ENCODE results near the gene IRF4.

DNA sequence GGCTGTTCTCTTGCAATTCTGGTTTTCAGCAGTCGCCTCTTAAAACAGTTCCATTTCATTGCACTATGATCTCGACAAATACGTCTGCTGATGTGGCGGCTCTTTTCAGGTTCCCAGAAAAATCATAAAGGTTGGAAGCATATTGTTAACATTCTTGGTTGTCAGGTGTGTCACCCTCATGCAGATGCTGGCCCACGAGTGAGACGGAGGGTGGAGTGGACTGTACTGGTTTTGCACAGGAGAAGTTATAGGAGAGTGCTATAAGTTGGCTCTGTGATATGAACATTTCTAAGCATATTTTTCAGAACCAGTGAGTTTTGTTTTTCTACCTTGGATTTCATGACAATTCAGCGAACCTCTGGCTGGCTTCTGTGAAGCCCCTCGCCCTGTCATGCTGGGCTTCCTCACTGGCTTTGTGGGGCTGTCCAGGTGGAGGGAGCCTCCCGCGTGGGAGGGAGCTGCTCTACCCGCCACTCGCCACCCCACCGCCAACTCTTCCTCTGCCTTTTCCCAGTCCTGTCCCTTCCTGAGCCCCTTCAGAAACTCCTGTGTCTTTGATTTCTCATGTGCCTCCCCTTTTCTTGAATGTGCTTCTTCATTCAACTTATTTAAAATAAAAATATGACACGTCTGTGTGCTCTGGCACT lies 10.6 kb downstream of the IRF4 start:
- no peak for TF ChIP-seq EZH2 (IDR thresholded peaks at IDR 0.05; ENCODE audit: borderline replicate concordance, low read depth, low read length, severe bottlenecking)
- no peak for TF ChIP-seq FOS (IDR thresholded peaks at IDR 0.05; ENCODE audit: borderline replicate concordance, insufficient read depth, low read length)
- TF ChIP-seq, protein P1, sequence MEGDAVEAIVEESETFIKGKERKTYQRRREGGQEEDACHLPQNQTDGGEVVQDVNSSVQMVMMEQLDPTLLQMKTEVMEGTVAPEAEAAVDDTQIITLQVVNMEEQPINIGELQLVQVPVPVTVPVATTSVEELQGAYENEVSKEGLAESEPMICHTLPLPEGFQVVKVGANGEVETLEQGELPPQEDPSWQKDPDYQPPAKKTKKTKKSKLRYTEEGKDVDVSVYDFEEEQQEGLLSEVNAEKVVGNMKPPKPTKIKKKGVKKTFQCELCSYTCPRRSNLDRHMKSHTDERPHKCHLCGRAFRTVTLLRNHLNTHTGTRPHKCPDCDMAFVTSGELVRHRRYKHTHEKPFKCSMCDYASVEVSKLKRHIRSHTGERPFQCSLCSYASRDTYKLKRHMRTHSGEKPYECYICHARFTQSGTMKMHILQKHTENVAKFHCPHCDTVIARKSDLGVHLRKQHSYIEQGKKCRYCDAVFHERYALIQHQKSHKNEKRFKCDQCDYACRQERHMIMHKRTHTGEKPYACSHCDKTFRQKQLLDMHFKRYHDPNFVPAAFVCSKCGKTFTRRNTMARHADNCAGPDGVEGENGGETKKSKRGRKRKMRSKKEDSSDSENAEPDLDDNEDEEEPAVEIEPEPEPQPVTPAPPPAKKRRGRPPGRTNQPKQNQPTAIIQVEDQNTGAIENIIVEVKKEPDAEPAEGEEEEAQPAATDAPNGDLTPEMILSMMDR (IDR thresholded peaks at IDR 0.05; ENCODE audit: extremely low read depth in 1 of 2, insufficient read depth in 1 of 2, low read depth in 1 of 2, low read length in 2 of 2) = no peak
- no peak for TF ChIP-seq POLR2AphosphoS5 (IDR thresholded peaks at IDR 0.05; ENCODE audit: insufficient read depth, low read depth, low read length)
- no peak for TF ChIP-seq POLR2A (IDR thresholded peaks at IDR 0.05; ENCODE audit: low read depth, low read length)
- TF ChIP-seq JUN (IDR thresholded peaks at IDR 0.05; ENCODE audit: borderline replicate concordance, insufficient read depth, insufficient read length, low read depth) = no peak
- TF ChIP-seq MYC (IDR thresholded peaks at IDR 0.05; ENCODE audit: low read depth, low read length) = no peak
